ENCODE results near the gene DENND1B. TPM values are rescaled to one million over a fixed set of nuclear protein-coding genes. Genes with fewer than 3 reads are reported as not detected.

Gene DENND1B
- total and polyA plus RNA-seq, 2 experiments from 2014 or later: 3.7 to 18.6 TPM

DNA sequence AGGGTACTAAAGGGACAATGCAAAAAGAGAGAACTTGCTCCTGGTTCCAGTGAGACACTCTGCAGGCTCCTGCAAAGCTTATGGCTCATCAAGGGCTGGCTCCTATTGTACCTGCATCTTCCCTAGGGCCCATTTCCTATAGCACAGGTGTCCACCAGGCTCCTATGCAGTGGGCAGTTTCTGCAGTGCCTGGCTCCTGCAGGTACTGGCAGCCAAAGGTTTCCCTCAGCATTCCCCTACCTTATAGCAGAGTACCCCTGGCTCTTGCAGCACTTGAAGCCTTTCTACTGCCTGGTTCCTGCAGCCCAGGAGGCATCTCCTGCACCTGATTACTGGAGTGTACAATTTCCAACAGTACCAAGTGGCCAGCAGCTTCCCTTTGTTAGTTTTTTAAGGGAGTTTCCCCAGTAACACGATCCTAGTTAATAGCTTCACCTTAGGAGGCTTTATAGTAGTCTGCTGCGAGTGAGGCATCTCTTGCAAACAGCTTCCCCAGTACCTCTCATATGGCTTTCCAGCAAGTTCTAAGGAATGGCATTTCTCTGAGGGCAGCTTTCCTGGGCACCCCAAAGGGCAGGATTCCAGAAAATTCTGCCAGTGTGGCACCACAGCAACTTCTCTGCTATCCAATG lies 141.7 kb downstream of the DENND1B start:
- Histone ChIP-seq H3K4me2 (no peak overlapping the region), H3K27me3 (no peaks in the 10 kb centered on the region), H4K20me1 (ENCODE audit: insufficient read depth, poor library complexity, severe bottlenecking) (no peaks in the 10 kb centered on the region), H3K9me3 (ENCODE audit: low read depth) (no peaks in the 10 kb centered on the region), H3K79me2 (no peaks in the 10 kb centered on the region), H2AFZ (no peak overlapping the region), H3K36me3 (replicated peaks; ENCODE audit: insufficient read depth, low read depth) (no peaks in the 10 kb centered on the region), H3K4me1 (ENCODE audit: insufficient read depth) (no peaks in the 10 kb centered on the region), H3K4me3 (no peak overlapping the region), H3K9me2 (replicated peaks; ENCODE audit: insufficient read depth) (no peaks in the 10 kb centered on the region), H3K27ac (no peak overlapping the region)
- TF ChIP-seq, protein P1, sequence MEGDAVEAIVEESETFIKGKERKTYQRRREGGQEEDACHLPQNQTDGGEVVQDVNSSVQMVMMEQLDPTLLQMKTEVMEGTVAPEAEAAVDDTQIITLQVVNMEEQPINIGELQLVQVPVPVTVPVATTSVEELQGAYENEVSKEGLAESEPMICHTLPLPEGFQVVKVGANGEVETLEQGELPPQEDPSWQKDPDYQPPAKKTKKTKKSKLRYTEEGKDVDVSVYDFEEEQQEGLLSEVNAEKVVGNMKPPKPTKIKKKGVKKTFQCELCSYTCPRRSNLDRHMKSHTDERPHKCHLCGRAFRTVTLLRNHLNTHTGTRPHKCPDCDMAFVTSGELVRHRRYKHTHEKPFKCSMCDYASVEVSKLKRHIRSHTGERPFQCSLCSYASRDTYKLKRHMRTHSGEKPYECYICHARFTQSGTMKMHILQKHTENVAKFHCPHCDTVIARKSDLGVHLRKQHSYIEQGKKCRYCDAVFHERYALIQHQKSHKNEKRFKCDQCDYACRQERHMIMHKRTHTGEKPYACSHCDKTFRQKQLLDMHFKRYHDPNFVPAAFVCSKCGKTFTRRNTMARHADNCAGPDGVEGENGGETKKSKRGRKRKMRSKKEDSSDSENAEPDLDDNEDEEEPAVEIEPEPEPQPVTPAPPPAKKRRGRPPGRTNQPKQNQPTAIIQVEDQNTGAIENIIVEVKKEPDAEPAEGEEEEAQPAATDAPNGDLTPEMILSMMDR (IDR thresholded peaks at IDR 0.05; ENCODE audit: poor library complexity): no peak
- WGBS (ENCODE audit: low lambda C conversion rate, missing lambda C conversion rate): 68% methylated on average over 2 of the region's 2 CpGs
- no peak for DNase-seq (ENCODE audit: low spot score)

DNA sequence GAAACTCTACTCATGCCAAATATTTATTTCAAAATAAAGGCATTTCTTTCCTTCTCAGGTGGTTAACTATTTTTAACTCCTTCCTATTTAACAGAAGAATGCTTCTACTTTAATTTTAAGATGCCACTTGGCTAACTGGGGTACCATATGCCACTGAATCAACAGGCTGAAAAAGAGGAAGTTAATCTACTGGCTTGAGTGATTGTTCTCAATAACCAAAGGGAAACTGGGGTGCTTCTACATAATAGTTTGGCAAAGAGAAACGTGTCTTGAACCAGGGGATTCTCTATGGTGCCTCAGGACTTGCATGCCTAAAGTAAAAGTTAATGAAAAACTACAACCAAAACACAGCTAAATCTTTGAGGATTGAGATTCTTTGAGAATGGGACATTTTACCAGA lies 142.6 kb downstream of the DENND1B start:
- Histone ChIP-seq H3K4me3 (no peak overlapping the region), H3K79me2 (no peaks in the 10 kb centered on the region), H3K4me2 (no peak overlapping the region), H3K4me1 (ENCODE audit: insufficient read depth) (no peaks in the 10 kb centered on the region), H3K27ac (no peak overlapping the region), H2AFZ (no peak overlapping the region), H3K9me3 (ENCODE audit: low read depth) (no peaks in the 10 kb centered on the region), H3K9me2 (replicated peaks; ENCODE audit: insufficient read depth) (no peaks in the 10 kb centered on the region), H4K20me1 (ENCODE audit: insufficient read depth, poor library complexity, severe bottlenecking) (no peaks in the 10 kb centered on the region), H3K36me3 (replicated peaks; ENCODE audit: insufficient read depth, low read depth) (no peaks in the 10 kb centered on the region), H3K27me3 (no peaks in the 10 kb centered on the region)
- TF ChIP-seq EZH2 (IDR thresholded peaks at IDR 0.05; ENCODE audit: borderline replicate concordance) (no peak), EZH2phosphoT487 (IDR thresholded peaks at IDR 0.05; ENCODE audit: low read depth, severe bottlenecking, unreplicated experiment) (no peak)
- TF ChIP-seq, protein P1 (IDR thresholded peaks at IDR 0.05; ENCODE audit: poor library complexity): no peak
- WGBS (ENCODE audit: low lambda C conversion rate, missing lambda C conversion rate): 83% methylated on average over 1 of the region's 1 CpG
- DNase-seq (ENCODE audit: low spot score): no peak

GRCh38 chr1:197632005-197632404 lies 143.3 kb downstream of the DENND1B start:
- H3K36me3 ChIP-seq (replicated peaks; ENCODE audit: insufficient read depth, low read depth): no peaks in the 10 kb centered on the region
- TF ChIP-seq, protein P1 (IDR thresholded peaks at IDR 0.05; ENCODE audit: poor library complexity): no peak
- TF ChIP-seq EZH2 (IDR thresholded peaks at IDR 0.05; ENCODE audit: borderline replicate concordance): no peak
- no peak overlapping the region for H3K4me2 ChIP-seq
- H3K27ac ChIP-seq: no peak overlapping the region
- no peak overlapping the region for H3K4me3 ChIP-seq
- no peaks in the 10 kb centered on the region for H3K9me2 ChIP-seq (replicated peaks; ENCODE audit: insufficient read depth)
- no peaks in the 10 kb centered on the region for H3K27me3 ChIP-seq
- no peaks in the 10 kb centered on the region for H3K9me3 ChIP-seq (ENCODE audit: low read depth)
- no peak overlapping the region for H2AFZ ChIP-seq
- DNase-seq (ENCODE audit: low spot score): no peak
- H3K79me2 ChIP-seq: no peaks in the 10 kb centered on the region
- H4K20me1 ChIP-seq (ENCODE audit: insufficient read depth, poor library complexity, severe bottlenecking): no peaks in the 10 kb centered on the region
- H3K4me1 ChIP-seq (ENCODE audit: insufficient read depth): no peaks in the 10 kb centered on the region

DNA sequence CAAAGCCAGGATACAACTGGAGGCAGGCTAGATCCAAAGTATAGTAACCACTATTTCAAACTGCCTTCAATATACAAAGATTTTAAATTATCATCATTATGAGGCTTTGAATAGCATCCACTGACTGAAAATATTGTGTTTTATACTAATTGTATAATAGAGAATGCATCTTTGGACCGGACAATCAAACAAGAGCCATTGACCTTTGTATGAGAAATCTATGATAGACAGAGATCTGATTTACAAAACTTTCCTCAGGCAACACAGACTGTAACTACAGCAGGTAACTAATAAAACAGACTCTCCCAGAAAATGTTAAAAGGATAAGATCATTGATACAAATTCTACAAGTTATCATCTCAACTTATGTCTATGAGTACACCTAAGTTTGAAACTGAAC lies 152.9 kb downstream of the DENND1B start:
- DNase-seq (ENCODE audit: low spot score): no peak
- no peak overlapping the region for H2AFZ ChIP-seq
- no peaks in the 10 kb centered on the region for H3K36me3 ChIP-seq (replicated peaks; ENCODE audit: insufficient read depth, low read depth)
- H3K27ac ChIP-seq: no peak overlapping the region
- WGBS (ENCODE audit: low lambda C conversion rate, missing lambda C conversion rate): 100% methylated on average over 1 of the region's 1 CpG
- no peaks in the 10 kb centered on the region for H3K9me2 ChIP-seq (replicated peaks; ENCODE audit: insufficient read depth)
- no peak overlapping the region for H3K4me3 ChIP-seq
- H3K27me3 ChIP-seq: no peaks in the 10 kb centered on the region
- no peaks in the 10 kb centered on the region for H3K79me2 ChIP-seq
- H4K20me1 ChIP-seq (ENCODE audit: insufficient read depth, poor library complexity, severe bottlenecking): no peaks in the 10 kb centered on the region
- no peaks in the 10 kb centered on the region for H3K4me1 ChIP-seq (ENCODE audit: insufficient read depth)
- H3K4me2 ChIP-seq: no peak overlapping the region
- TF ChIP-seq EZH2 (IDR thresholded peaks at IDR 0.05; ENCODE audit: borderline replicate concordance): no peak
- TF ChIP-seq, protein P1 (IDR thresholded peaks at IDR 0.05; ENCODE audit: poor library complexity): no peak
- H3K9me3 ChIP-seq (ENCODE audit: low read depth): no peaks in the 10 kb centered on the region
